ENCODE data around the gene GPR18. TPM values are rescaled to one million over a fixed set of nuclear protein-coding genes. Genes with fewer than 3 reads are reported as not detected.

GPR18 gene
- total and polyA plus RNA-seq, 2 of the 13 experiments (the other 11 are each of a cell fraction or from before 2014, with no cell fraction given) = not detected

- H3K27me3 ChIP-seq (ENCODE audit: control insufficient read depth in 1 of 2, insufficient read depth in 2 of 2, low read length in 2 of 2) = no peaks in the 10 kb centered on the region
- in situ Hi-C loops (cut with HindIII; ENCODE audit: extremely low pct_ligation_motif_present, low pct_unique_long_range_greater_than_20kb) (no loop called here), intact Hi-C loops (cut with micrococcal nuclease; ENCODE audit: unreplicated experiment) (no loop called here)
- peaks cover 17% of the 10 kb centered on the region for H3K4me1 ChIP-seq (ENCODE audit: insufficient read depth, low read length)
- no peak for ATAC-seq
- no peaks in the 10 kb centered on the region for H4K20me1 ChIP-seq (ENCODE audit: insufficient read depth, low read length)
- H3K9me3 ChIP-seq (ENCODE audit: low read length) = no peaks in the 10 kb centered on the region
- WGBS (ENCODE audit: low lambda C conversion rate) = 96% methylated on average over 2 of the region's 2 CpGs
- ChIA-PET CTCF (ENCODE audit: low intra/inter-chr PET ratio, low total read pairs) (no interaction called here), POLR2A (no interaction called here)
- H3K4me3 ChIP-seq (replicated peaks in 1 of 3; ENCODE audit: insufficient read depth in 1 of 3, low read depth in 2 of 3, low read length in 3 of 3) = no peak overlapping the region
- H3K4me2 ChIP-seq (ENCODE audit: low read depth, low read length) = no peak overlapping the region
- no peak for DNase-seq (ENCODE audit: low spot score)
- peaks cover 2 to 4% of the 10 kb centered on the region in 2 experiments; a peak in 3 of 5 replicates for H3K36me3 ChIP-seq (replicated peaks in 1 of 2; ENCODE audit: control insufficient read depth in 1 of 2, insufficient read depth in 2 of 2, low read length in 2 of 2)
- BruUV-seq (replicated peaks) = no TSS peak
- no peak overlapping the region for H3K9ac ChIP-seq (ENCODE audit: insufficient read depth, low read depth, low read length)
- no peak overlapping the region for H2AFZ ChIP-seq (ENCODE audit: low read length)
- FAIRE-seq = no peak
- no peaks in the 10 kb centered on the region for H3K79me2 ChIP-seq (ENCODE audit: insufficient read depth, low read length)
- TF ChIP-seq HDAC2 (CRISPR knock-in tag; IDR thresholded peaks at IDR 0.05) (no peak), MTF1 (CRISPR knock-in tag; IDR thresholded peaks at IDR 0.05) (no peak), ZNF230 (CRISPR knock-in tag; IDR thresholded peaks at IDR 0.05) (no peak), ETV6 (CRISPR knock-in tag; conservative IDR thresholded peaks at IDR 0.05) (no peak), IKZF4 (CRISPR knock-in tag; IDR thresholded peaks at IDR 0.05; ENCODE audit: borderline replicate concordance, low read depth, not compliant biosample characterization) (no peak), LRRFIP1 (CRISPR knock-in tag; conservative IDR thresholded peaks at IDR 0.05) (no peak), HDAC1 (CRISPR knock-in tag; IDR thresholded peaks at IDR 0.05) (no peak), PPARG (CRISPR knock-in tag; conservative IDR thresholded peaks at IDR 0.05) (no peak), HNRNPL (IDR thresholded peaks at IDR 0.05; ENCODE audit: low read depth, low read length) (no peak), DR1 (CRISPR knock-in tag; IDR thresholded peaks at IDR 0.05) (no peak)
- H3K27ac ChIP-seq (ENCODE audit: extremely low read length, insufficient read depth, low read length) = no peak overlapping the region
Measured at GRCh38 chr13:99288089-99288488, 29.9 kb upstream of the GPR18 start.
